Stimulated activated CD8-positive, alpha-beta memory T cell treated with anti-CD3 and anti-CD28 coated beads, Interleukin-4, amount 100 ng/mL, for 24 hours (primary cell): ENCODE data around the gene ABLIM1.
A peak's percentile ranks its signal among the peaks of the same experiment; 100 is the strongest.

Experiments
- DNase-seq: peaks from one replicate; pipeline ENCODE4 v3.0.0-alpha.2; 2020; ENCODE audit warnings: low read depth

ABLIM1 gene

DNA sequence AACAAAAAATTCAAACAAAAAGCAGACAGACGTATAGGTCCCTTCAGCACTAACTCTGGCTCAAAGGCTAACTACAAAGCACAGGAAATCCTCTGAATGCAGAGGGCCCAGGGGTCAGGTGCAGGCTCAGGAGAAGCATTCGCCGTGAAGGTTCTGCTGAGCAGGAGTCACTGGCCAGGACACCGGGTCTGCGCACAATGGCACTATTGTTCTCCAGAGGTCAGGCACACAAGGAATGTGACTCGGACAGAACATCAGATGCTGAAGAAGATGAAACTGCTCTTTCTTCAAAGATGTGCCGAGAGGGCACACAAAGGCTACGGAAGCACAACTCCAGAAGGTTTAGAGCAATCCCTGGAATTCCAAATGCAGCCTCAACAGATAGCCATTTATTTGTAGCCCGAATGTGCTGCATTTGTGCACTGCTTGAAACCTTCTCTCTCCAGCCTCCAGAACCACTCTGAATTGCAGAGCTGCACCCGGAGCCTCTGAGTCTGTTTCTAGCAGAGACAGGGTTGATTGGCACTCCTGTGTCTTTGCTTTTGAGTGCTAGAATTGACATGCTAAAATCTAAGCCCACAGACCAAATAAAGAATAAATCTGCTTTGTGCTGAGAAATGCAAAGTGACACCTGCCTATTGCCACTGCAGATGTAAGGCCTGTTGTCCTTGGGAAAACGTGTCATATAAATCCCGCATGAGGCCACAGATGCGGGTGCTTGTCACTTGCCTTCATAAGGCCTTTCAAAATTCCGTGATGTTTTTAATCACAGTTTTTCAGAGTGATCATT, 168.4 kb downstream of the ABLIM1 start:
- no peak for DNase-seq

GRCh38 chr10:114487815-114488536, 170.1 kb downstream of the ABLIM1 start:
- no peak for DNase-seq

DNA sequence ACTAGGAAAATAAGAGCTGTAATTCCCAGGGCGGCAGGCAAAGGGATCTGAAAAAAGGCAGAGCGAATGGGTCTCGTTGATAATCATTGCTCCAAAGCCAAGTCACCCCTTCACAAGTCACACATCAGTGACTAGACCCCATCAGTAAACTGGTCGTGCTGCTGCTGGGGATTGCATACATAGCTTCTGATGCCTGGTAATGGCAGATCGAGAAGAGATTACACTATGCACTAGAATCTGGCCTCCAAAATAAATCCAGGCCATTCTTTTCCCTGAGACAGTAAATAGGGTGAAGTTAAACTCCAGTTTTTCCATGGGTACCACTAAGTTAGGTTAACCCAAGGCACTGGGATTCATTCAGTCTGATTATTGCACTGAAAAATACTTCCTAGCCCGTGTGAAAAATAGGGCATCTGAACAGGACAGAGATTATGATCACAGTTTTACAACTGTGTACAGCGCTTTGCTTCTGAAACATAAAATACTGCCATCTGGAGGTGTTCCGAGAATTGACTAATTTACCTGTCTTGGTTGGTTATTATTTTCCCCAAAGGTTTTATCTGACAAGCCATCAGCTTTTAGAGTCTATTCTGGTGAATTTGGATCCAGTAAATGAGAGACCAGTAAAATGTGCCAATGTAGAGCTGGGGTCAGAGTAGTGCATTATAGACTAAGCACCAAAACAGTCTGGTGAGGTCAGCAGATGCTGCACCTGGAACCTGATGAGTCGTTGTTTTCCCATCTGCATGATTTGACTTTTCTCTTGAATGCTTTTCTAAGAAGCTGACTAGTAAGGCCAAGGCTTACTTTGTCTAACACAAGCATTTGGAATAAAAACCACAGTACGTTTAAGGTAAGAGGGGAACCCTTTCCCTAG, 170.9 kb downstream of the ABLIM1 start:
- no peak for DNase-seq

DNA sequence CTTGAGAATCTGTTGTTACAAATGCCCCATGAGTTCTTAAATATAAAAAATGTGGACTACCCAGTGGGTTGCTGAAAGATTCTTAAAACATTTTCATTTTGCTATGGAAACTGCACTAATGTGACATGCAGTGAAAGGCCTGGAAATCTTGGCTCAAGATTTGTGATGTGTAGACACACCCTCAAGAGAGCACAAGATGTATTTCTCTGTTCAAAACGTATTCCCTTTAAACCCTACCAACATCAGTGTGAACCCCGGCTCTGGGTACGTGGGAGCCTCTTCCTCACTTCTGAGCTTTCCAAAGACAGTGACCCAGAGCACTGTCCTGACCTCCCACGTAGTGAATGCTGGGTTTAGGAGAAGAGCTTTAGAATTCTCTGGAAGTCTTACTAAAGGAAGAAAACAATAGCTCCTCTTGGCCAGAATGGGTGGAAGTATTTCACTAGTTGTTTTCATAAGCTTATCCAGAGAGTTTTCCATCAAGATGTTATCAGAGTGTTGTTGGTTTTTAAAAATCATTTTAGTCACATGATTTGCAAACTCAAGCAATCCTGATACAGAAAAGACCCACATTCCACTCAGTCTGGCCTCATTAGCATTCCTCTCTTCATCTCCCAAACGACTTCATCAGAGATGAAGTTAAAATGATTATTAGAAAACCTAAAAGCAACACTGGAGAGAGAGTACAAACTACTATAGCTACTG, 172.2 kb downstream of the ABLIM1 start:
- DNase-seq, result no peak

DNA sequence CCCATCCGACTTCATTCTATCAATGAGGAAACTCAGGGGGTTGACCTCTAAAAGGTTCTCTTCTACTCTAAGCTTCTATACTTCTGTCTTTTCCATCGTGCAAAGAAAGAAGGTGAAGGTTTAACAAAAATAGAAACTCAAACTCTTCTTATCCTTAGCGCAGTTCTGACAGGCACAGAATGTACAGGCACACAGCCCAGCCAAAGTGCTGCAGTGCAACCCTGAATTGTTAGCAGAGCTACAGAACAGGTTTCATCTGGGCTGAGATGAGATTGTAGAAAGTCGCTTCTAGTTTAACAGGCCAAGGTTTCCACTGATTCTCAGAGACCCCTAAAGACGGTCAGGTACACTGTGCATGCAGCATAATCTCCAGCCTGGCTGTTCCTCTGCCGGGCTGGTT, 174.5 kb downstream of the ABLIM1 start:
- DNase-seq, result no peak

GRCh38 chr10:114482480-114483304, 175.4 kb downstream of the ABLIM1 start:
- no peak for DNase-seq

DNA sequence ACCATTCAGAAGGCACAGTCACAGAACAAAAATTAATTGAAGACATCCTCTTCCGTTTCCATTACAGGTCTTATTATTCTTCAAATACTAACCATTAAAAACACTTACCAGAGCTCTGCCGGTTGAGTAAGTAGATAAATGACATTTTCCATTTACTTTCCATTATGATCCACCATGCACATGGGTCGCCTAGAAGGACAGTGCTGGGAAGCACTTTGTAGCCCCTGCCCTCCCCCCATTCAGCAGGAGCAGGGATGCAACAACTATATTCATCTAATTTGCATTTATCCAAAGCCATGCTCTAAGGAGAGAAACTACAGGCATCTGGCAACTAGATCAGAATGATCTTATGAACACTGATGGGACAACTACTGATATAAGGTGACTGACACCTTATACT, 177.0 kb downstream of the ABLIM1 start:
- no peak for DNase-seq

GRCh38 chr10:114479836-114480235, 178.2 kb downstream of the ABLIM1 start:
- DNase-seq, result no peak

DNA sequence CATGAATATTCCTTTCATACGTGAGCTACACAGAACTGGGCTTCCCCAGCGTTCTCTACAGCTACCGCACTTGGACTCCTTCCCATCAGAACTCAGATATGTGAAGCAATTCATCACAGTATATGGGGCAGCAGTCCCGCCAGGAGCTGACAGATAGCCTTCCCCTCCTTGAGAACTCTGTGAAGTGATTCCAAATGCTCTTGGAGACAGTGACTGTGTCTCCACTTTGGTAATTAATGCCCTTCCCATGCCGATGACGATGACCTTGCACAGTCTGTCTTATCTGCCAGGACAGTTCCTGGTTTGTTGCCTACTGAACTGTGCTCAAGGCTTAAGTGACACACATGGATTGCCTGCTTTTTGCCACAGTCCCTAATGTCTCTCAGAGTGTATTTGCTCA, 178.8 kb downstream of the ABLIM1 start:
- no peak for DNase-seq

- DNase-seq, result no peak
These were observed 179.8 kb downstream of the ABLIM1 start for GRCh38 chr10:114478281-114478680.

DNA sequence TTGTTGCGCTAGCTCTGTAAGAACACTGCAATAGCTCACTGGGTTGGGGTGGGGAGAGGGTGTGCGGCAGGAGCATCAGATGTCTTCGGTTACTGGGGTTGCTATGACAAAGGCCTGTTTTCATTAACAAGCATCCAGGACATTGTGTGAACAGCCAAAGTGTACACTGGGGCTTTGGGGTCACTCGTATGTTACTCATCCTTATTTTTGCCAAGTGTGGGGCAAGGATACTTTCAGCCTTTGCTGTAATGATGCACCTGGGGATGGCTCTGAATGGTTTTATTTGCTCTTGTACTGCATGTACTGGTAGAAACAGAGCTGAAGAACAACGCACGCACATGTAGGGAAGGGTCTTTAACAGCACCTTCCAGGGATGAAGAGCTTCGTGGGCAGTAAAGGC, 180.8 kb downstream of the ABLIM1 start:
- DNase-seq, result no peak

- DNase-seq, result no peak
These were observed 183.1 kb downstream of the ABLIM1 start for GRCh38 chr10:114474989-114475388.

DNA sequence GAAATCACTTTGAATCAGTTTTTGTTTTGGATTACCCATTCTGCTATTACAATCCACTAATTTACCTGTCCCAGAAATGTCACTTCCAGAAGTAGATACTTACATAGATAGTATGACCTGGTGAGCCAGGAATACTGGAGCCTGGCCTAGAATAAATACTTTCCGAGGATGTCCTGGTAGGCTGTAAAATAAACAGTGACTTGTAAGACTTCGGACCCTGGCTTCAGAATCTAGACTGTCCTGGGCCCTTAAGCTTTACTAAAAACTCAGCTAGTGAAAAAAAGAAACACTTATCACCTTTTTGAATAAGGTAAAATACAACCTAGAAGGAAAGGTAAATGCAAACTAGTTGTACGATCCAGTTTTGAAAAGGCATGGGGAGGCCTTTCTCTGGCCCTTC, 184.3 kb downstream of the ABLIM1 start:
- DNase-seq, result no peak

DNA sequence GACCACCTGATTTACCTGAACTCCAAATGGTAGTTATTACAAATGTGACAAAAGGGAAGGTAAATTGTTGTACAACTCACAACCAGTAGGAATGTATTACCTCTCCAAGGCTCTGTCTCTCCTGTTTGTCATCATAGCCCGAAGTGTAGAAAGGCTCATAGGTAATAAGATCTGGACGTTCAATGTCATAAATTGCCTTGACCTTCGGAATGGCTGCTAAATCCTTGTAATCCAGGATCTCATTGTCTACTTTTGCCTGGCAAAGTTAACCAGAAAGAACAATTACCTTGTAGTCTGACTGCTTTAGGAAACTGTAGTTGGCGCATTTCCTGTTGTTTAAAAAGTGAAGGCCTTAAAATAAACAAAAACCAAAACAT, 185.2 kb downstream of the ABLIM1 start:
- DNase-seq, result no peak

GRCh38 chr10:114471906-114472876, 185.9 kb downstream of the ABLIM1 start:
- DNase-seq, result no peak

DNA sequence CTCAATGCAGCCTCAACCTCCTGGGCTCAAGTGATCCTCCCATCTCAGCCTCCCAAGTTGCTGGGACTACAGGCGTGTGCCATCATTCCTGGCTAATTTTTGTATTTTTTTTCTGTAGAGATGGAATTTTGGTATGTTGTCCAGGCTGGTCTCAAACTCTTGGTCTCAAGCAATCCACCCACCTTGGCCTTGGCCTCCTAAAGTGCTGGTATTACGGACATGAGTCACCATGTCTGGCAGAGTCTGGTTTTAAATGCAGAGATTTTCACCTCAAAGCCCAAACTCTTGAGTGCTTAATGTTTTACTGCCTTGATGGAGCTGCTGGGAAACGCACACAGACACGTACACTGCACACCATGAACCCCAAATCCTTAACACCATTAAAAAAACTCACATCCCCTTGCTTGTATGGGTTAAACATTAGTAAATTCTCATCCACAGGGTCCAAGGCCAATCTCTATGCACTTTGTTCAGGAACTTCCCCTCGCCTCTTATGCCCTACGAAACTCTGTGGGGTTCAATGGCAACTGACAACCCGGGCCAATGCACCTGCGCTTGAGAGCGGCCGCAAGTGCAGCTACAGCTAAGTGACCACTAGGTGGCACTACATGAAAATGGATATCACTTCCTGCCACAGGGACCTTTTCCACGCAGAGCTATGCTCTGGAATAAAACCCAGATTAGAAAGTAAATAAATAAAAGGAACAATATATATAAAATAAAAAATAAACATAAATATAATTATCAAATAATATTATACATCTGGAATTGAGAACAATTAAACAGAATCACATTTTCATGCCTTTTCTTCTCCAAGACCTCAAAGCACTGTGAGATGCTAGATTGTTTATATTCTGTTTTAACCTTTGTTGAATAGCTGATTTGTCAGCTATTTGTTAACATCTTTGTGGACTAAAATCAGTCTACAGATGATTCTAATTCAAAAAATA, 186.8 kb downstream of the ABLIM1 start:
- DNase-seq, result peak; percentile 28

GRCh38 chr10:114470361-114470760, 187.7 kb downstream of the ABLIM1 start:
- no peak for DNase-seq

DNA sequence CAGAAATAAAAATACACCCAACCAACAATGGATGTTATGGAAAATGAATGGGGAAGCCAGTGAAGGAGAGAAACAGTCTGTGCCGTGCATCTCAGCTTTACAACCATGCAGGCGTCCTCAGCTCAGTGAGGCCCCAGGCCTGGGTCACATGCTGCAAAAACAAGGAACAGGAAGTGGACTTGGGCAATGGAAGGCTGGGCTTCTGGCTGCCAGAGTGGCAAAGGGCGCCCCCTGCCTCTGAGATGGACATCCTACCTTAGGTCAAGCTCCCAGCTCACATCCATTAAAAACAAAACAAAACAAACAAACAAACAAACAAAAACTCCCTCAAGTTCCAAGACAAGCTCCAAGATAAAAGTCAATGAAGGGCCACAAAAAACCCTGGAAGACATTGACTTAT, 199.1 kb downstream of the ABLIM1 start:
- DNase-seq, result peak; percentile 24
